Fibroblast of skin of left quadriceps (primary cell): ENCODE data around the gene NBR1.
"Not testable (repeated sequence)": the region's sequence is repeated elsewhere in the genome, so short reads cannot be mapped to it uniquely, and the experiment has no call there.

Experiments
- DNase-seq, 2 experiments: peaks; one replicate each; pipeline ENCODE4 v3.0.0-alpha.2; 2013; ENCODE audit warnings: low read depth in 2 of 2

NBR1 gene

GRCh38 chr17:43215341-43215740 lies 44.3 kb downstream of the NBR1 start:
- DNase-seq: no peak

DNA sequence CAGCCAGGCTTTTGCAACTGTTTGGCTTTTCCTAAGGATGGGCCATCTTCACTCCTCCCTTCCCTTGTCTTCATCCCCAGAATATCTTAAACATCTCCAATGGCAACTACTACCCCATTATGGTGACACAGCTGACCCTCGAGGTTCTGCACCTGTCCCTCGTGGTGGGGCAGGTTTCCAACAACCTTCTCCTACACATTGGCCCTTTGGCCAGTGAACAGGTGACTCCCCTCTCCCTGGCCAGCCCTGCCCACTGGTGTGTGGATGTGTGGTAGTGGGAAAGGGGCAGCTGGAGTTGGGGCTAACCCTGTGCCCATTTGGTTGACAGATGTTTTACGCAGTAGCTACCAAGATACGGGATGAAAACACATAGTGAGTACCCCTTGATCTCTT lies 45.4 kb downstream of the NBR1 start:
- no peak for DNase-seq

- DNase-seq: no peak
Observed at GRCh38 chr17:43216762-43217613, 46.0 kb downstream of the NBR1 start.

DNA sequence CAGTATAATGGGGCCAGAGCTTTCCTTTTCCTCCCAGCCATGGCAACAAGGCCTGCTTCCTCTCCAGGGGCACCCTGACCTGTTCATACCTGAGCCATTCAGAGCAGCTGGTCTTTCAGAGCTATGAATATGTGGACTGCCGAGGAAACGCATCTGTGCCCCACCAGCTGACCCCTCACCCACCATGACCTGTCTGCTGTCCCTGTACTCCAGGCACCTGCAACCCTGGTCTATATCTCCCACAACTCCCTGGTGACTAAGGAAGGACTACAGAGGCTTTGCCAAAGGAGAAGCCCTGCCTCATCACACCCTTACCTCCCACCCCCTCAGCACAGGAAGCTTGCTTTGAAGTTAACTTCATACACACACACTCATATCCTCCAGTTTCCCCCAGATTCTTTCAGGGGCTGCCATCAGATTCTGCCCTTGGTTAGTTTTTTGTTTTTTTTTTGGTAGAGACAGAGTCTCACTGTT lies 46.6 kb downstream of the NBR1 start:
- DNase-seq: no peak

DNA sequence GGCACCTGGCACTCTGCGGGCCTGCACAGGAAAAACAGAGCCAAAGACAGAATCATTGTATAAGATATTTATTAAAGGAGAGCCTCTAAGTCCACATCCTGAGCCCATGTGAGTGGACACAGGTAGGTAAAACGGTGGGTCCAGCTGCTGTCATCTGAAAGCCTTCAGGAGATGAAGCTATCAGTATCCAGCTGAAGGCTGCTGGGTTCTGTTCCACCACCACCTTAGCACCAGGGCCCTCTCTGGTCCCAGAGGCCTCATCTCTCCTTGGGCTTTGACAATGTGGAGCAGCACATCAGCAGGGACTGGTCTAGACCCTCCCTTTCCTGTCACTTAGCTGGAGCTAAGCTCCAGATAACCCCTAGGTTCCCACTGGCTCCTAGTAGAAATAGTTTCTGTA lies 48.0 kb downstream of the NBR1 start:
- no peak for DNase-seq

- no peak for DNase-seq
Observed at GRCh38 chr17:43219746-43220380, 48.8 kb downstream of the NBR1 start.

- no peak for DNase-seq
Observed at GRCh38 chr17:43220511-43221125, 49.6 kb downstream of the NBR1 start.

GRCh38 chr17:43224146-43224705 lies 53.2 kb downstream of the NBR1 start:
- no peak for DNase-seq

GRCh38 chr17:43226393-43226792 lies 55.4 kb downstream of the NBR1 start:
- DNase-seq: no peak

DNA sequence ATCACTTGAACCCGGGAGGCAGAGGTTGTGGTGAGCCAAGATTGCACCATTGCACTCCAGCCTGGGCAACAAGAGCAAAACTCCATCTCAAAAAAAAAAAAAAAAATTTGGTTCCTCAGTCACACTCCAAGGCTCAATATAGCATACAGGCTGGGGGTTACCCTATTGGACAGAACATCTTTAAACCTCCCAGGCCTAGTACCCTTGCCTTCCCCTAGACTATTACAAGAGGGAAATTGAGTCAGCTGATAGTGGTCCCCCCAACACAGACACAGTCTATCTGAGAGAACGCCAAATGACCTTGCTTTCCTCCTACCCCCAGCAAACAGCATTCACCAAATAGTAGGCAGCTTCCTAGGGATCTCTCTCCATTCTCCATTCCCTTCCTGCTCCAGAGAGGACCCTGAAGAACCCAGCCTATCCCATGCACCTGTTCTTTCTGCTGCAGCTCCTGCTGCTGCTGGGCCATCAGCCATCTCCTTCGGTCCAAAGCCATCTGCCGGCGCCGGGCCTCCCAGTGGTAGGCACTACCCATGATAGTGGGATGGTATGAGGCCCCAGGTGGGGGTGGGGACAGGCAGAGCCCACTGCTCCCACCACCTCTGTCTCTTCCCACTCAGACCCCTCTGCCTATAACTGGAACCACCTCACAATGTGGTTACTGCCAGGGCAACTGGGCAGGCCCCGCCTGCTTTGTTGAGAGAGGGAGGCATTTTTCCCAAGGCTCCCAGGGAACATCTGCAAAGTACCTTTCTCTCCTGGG lies 57.2 kb downstream of the NBR1 start, which contains the start of gene CCDC200:
CCDC200 (minus strand) TSS at position 604 of the 763 bp plus-strand sequence; CDS start at position 535, 69 bp downstream.
- not testable (repeated sequence) for DNase-seq

- not testable (repeated sequence) for DNase-seq
Observed at GRCh38 chr17:43231205-43232020, 60.4 kb downstream of the NBR1 start.

GRCh38 chr17:43232021-43232699 lies 61.1 kb downstream of the NBR1 start:
- DNase-seq: not testable (repeated sequence)

DNA sequence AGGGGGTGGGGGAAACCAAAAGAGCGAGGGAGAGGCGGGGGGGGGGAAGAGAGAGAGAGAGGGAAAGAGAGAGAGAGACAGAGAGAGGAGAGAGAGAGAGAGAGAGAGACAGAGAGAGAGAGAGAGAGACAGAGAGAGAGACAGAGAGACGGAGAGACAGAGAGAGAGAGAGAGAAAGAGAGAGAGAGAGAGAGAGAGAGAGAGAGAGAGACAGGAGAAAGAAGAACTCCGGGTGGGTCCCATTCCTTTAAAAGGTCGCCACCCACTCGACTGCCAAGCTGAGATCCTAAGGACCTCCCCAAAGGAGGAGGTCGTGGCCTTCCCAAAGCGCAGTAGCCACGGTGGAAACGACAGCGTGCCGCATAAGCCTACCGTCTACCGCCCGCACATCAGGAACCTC lies 62.2 kb downstream of the NBR1 start:
- not testable (repeated sequence) for DNase-seq

GRCh38 chr17:43233877-43234276 lies 62.9 kb downstream of the NBR1 start, which contains the start of gene RNU2-1:
Gene RNU2-1 (minus strand): TSS chr17:43233977.
- not testable (repeated sequence) for DNase-seq

DNA sequence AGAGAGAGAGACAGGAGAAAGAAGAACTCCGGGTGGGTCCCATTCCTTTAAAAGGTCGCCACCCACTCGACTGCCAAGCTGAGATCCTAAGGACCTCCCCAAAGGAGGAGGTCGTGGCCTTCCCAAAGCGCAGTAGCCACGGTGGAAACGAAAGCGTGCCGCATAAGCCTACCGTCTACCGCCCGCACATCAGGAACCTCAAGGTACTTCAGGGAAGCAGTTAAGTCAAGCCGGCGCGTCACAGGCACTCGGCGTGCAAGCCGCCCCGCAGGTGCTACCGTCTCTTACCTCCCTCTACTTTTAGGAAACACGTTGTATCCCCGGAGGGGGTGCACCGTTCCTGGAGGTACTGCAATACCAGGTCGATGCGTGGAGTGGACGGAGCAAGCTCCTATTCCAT lies 68.6 kb downstream of the NBR1 start:
- DNase-seq: not testable (repeated sequence)

- not testable (repeated sequence) for DNase-seq
Observed at GRCh38 chr17:43240596-43241352, 69.8 kb downstream of the NBR1 start.

GRCh38 chr17:43246456-43246855 lies 75.4 kb downstream of the NBR1 start:
- not testable (repeated sequence) for DNase-seq
